ENCODE data around the gene MPRIP.
A peak's percentile ranks its signal among the peaks of the same experiment; 100 is the strongest.

MPRIP gene

DNA sequence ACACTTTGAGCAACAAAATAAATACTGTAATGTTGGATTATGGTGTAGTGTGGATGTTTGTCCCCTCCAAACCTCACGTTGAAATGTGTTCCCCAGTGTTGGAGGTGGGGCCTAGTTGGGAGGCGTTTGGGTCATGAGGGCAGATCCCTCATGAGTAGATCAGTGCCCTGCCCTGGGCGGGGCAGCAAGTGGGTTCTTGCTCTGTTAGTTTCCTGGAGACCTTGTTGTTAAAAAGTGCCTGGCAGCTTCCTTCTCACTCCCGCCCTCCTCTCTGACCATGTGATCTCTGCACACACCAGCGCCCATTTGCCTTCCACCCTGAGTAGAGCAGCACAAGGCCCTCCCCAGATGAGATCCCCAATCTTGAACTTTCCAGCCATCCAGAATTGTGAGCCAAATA lies 67.7 kb downstream of the MPRIP start:
- DNase-seq (ENCODE audit: low spot score) = no peak

DNA sequence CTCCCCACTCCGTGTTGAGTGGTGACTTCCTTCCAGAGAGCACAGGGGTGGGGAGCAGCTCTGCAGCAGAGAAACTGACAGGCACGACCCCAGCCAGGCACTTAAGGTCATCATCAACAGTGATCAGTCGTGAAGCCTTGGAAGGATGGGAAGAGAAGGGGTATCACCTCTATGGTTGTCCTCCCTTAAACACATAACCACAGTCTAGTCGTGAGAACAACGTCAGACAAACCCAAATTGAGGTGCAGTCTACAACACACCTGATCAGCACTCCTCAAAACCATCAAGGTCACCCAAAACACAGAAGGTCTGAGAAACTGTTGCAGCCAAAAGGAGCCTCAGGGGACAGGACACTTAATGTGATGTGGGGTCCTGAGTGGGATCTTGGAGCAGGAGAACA lies 68.3 kb downstream of the MPRIP start:
- DNase-seq (ENCODE audit: low spot score) = no peak

DNA sequence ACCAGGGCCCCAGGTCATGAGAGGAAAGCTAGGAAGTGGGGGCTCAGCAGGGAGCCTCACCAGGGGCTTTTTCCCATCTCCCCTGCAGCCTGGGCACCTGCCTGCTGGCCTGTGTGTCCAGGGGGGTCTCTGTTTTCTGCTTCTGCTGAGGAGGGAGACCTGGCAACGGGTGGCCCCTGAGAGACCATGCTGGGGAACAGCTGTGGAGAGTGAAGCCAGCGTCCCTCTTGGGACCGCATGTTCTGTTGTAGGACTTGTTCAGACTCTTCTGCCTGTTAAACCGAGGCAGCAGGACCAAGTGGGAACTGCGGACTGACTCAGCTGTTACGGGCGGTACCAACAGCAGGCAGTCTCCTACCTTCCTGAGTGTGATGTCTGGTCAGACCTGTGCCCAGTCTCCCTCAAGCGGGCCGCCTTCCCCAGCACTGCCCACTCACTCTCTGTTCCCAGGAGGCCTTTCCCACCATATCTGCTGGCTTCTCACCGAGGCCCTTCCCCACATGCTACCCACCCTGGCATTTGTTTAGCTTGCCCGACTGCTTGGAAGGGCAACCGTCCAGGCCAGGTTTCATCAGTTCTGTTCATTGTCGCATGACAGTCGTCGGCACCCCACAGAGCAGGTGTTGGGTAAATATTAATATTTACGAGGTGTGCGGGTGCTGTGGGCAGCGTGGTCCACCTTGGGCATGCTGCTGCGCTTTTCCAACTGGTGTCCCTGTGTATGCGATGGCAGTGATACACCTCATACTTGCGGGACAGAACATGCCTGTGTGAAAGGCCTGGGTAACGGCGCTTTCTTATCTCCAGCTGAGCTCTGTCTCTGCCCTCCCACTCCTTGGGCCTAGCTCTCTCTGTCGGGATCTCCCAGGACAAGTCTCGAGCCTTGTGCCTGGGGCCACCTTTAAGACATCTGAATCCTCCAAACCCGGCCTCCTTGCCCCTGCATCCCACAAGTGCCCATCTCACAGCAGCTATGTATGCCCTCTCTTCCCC lies 69.4 kb downstream of the MPRIP start:
- DNase-seq (ENCODE audit: low spot score) = no peak

DNA sequence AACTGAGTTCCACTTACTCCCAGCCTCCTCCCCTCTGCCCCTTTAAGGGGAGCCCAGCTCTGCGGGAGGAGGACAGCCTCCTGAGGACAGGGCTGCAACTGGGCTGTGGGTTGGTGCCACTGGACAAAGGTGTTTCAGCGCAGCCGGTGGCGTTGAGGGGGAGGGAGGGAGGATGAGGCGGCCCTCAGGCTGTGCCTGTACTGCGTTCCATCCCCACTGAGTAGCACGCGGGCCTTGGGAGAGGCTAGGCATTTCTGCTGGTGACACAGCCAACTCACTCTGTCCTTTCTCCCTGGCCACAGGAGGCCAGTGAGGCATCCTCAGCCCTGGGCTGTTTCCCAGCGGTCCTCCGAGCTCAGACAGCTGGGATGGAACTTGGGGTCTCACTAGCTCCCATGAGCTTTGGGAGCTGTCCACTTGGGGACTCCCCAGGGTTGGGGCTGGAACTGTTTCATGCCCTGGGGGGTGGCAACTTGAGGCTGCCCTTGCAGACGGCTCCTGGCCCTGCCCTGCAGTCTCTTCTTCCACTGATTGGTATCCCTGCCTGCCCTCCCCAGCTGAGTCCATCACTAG lies 70.5 kb downstream of the MPRIP start:
- DNase-seq (ENCODE audit: low spot score) = no peak

DNA sequence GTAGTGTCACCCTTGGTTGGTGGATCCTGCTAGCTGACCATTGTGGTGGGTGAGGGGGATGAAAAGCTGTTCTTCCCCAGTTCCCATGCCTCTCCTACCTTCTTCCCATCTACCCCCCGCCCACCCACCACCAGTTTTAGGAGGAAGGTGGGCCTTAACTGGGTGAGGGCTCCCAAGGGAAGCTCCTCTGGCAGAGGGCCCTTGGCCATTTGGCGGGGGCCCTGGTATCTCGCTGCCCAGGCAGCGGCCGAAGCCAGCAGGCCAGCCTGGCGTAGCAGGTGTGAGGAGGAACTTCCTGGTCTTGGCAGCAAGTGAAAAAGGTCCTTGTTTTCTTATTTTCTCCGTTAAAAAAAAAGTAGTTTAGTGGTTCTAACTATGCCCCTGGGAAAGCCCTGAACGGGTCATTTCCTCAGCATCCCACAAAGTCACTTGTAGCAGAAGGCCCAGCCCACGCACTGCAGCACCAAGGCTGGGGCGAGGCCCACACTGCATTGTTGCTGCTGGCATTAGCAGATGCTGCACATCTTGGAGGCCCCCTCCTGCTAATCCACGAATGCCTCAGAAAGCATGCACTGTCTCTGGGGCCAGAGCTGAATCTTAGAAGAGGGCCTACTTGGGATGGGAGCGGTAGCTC lies 72.5 kb downstream of the MPRIP start:
- peak; percentile 31 for DNase-seq (ENCODE audit: low spot score)

DNA sequence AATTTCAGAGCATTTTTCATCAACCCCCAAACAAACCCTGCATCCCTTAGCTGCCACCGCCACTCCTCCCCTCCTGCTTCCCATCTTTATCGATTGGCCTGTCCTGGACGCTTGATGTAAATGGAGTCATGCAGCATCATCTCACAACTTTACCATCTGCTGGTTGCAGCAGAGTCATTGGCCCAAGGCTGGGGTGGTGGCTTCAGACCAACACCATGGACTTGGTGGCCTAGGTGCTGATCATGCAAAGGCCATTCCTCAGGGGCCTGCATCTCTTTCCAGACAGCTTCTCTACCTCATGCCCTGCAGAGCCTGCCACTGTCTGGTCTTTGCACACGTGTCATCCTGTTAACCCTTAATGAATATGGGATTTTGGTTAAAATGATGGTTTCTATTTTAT lies 73.4 kb downstream of the MPRIP start:
- no peak for DNase-seq (ENCODE audit: low spot score)

DNA sequence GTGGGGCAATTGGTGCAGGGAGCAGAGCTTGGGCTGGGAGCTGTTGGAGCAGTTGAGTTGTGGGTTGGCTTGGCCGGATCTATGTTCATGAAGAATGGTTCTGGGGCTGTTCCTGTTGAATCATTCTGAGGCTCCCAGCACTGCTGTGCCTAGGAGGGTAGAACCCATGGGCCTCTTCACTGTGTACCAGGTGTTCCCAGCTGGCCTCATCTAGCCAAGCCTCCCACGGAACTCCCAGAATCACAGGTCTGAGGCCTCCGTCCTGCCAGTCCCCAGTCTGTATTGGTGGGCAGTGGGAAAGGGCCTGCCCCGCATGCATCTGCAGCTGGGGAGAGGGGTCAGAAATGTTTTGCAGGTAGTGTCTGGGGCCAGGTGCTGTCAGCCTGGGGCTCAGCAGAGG lies 74.1 kb downstream of the MPRIP start:
- DNase-seq (ENCODE audit: low spot score) = no peak

DNA sequence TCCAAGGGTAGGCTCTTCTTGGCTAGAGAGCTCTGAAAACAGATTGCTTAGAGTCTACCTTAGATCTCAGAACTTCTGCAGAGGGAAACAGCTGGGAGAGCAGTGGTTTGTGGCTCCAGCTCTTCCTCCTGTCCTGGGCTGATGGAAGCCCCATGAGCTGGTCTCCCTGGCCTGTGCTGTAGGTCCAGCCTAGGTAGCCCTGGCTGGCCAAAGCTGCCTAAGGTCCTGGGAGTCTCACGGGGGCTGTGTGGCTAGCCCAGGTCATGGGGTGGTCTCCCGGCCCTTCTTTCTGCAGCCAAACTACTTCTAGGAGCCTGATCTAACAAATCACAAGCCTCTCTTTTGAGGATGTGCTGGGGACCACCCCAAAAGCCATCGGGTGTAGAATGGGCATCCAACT lies 75.7 kb downstream of the MPRIP start:
- DNase-seq (ENCODE audit: low spot score) = no peak

DNA sequence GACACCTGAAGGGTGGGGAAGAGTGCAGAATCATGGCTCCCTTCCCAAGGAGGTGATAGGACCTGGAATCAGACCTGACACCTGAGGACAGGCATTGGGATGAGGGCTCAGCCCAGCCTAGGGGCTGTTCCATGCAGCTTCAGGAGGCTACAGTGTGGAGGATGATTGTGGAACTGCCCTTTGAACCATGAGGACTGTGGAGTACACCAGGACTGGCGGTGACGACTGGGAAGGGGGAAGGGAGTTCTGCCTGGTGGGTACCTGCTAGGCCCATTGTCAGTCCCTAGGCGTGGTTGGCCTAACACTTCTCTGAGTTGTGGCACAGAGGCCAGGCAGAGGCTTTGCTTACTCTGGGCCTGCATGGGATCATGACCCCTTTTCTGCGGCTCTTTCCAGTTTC lies 76.1 kb downstream of the MPRIP start:
- no peak for DNase-seq (ENCODE audit: low spot score)

DNA sequence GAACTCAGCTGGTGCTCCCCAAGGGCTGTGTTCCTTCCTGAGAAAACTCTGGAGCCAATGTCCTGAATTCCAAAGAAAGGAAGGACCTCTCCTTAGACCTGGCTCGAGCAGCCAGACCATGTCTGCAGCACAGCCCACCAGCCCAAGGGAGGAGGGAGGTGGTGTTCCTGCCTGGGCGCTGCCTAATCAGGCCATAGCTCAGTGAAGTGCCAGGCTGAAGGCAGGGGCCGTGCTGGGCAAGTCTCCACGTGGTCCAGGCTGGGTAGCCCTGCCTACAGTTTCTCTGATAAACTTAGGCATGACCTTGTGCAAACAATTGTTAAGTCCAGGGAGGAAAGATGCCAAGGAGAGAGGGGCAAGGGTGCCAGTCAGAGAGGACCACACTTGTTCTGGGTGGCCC lies 76.8 kb downstream of the MPRIP start:
- DNase-seq (ENCODE audit: low spot score) = no peak

DNA sequence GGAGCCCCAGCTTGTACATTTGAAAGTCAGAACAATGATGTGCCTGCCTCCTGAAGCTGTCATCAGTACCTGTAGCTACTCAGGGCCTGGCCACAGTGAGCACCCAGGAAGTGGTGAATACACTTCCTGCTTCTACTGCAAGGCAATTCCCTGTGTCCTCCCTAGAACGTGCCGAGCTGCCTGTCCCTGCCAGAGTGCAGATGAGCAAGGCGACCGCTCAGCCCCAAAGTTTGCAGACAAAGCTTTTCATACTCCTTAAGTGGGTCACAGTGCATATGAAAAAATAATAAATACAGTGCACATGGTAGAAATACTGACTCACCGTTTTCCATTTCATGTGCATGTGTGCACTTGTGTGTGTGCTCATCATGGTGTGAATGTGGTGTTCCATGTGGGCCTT lies 77.3 kb downstream of the MPRIP start:
- DNase-seq (ENCODE audit: low spot score) = no peak

DNA sequence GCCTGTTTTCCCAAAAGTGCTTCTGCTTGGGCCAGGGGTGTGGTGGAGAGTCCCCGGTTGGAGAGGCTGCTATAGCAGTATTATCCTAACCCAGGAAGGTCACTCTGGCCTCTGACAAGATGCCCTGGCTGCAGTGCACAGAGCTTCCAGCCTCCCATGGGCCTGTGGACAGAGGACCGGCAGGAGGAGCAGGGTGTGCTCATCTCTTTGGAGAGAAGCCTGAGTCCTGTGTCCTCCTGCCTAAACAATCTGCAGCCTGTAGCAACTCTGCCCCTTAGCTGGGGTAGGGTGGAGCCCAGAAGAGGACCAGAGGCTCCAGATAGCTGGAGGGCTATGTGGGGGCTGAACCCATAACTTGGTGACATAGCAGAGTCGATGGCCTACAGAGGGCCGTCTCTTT lies 78.0 kb downstream of the MPRIP start:
- DNase-seq (ENCODE audit: low spot score) = no peak

DNA sequence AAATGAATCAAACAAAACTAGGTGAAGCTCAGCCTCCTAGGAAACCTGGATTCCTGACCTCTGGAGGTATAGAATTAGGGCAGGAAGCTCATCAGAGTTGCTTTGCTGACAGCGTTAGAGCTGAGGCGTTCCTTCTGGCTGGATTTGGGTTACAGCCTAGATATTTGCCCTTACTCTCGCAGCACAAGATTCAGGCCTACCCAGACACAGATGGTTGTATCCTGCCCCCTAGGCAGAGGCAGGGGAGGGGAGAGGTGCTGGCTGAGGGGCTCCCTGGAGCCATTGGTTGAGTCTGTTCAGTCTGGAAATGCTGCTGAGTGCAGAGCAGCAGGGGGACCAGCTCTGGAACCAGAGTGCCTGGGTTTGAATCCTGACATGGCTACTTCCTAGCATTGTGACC lies 78.4 kb downstream of the MPRIP start:
- no peak for DNase-seq (ENCODE audit: low spot score)

DNA sequence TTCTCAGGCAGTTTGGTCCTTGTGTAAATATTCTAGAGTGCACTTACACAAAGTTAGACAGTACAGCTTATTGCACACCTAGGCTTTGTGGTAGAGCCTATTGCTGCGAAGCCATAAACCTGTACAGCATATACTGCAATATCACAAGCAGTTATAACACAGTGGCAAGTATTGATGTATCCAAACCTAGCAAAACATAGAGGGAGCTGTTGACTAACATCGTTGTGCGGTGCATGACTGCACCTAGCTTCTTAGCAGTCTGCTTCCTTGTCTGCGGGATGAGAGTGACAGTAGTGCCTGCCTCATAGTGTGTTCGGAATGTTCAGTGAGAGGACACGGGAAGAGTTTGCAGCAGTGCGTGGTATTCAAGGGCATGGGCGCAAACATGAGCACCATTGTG lies 78.9 kb downstream of the MPRIP start:
- no peak for DNase-seq (ENCODE audit: low spot score)

DNA sequence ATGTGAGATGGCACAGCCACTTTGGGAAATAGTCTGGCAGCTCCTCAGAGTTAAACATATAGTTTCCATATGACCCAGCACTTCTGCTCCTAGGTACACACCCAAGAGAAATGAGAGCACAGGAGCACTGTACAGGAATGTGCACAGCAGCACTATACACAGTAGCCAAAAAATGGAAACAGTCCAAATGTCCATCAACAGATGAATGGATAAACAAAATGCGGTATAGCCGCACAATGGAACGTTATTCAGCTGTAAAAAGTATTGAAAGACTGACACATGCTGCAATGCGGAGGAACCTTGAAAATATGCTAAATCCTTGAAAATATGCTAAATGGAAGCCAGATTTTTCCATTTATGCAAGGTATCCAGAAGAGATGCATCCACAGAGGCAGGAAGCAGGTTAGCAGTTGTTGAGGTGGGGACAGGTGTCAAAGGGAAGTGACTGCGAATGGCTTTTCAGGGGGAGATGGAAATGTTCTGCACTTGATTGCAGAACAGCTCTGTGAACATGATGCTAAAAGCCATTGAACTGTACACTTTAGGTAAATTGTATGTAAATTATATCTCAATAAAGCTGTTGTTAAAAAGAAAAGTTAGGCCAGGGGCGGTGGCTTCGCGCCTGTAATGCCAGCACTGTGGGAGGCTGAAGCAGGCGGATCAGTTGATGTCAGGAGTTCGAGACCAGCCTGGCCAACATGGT lies 80.7 kb downstream of the MPRIP start:
- no peak for DNase-seq (ENCODE audit: low spot score)

DNA sequence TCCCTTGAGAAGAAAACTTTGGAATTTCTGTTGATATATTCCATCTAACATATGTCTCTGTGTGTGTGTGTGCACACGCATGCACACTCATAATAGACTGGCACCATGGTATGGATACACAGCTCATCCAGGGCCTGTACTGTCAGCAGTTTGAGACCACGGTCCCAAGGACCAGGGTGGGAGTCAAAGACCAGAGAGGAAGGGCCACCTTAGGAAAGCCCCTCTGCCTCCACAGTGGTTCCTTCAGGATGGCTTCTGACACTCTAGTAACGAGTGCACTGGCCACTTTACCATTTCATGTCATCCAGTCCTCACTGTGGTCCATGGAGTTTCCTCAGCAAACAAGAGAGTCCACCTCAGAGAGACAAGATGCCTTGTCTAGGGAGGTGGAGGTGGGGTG lies 82.1 kb downstream of the MPRIP start:
- no peak for DNase-seq (ENCODE audit: low spot score)

DNA sequence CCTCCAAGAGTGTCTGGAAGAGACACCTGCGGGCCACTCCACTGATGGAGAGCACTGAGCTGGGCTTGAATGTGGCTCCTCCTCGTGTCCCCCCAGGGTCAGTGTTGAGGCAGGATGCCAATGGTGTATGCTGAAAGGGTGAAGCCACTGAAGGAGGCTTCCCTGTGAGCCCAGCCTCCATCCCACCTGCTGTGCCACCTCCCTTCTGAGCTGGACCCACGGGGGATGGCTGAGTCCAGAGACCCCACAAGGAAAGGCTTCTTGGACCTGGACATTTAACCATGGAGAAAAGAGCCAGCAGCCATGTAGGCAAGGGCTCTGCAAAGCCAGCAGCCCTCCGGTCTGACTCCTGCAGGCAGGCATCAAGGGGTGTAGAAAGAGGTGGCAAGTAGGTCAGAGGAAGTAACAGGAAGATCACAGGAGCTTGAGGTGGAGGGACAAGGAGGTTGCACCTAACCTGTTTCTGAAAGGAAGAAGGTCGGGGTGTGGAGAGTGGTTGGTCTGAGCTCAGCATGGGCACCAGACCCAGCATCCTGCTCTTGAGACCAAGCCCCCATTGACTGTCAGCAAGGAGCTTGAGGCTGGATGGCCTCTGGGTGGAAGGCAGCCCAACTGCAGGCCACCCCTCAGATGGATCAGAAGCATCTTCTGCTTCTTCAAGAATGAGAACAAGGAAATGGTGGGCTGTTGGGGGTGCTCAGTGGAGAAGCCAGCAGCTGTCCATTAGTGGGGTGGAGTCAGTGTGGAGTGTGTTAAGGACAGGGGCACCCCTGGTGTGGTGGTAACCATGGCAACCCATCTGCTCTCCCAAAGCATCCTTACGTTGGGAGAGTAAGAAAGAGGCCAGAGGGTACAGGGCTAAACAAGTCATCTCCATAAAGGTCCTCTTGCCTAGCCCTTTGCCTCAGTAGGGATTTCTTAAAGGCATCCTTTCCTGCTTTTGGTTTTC lies 83.2 kb downstream of the MPRIP start:
- no peak for DNase-seq (ENCODE audit: low spot score)

DNA sequence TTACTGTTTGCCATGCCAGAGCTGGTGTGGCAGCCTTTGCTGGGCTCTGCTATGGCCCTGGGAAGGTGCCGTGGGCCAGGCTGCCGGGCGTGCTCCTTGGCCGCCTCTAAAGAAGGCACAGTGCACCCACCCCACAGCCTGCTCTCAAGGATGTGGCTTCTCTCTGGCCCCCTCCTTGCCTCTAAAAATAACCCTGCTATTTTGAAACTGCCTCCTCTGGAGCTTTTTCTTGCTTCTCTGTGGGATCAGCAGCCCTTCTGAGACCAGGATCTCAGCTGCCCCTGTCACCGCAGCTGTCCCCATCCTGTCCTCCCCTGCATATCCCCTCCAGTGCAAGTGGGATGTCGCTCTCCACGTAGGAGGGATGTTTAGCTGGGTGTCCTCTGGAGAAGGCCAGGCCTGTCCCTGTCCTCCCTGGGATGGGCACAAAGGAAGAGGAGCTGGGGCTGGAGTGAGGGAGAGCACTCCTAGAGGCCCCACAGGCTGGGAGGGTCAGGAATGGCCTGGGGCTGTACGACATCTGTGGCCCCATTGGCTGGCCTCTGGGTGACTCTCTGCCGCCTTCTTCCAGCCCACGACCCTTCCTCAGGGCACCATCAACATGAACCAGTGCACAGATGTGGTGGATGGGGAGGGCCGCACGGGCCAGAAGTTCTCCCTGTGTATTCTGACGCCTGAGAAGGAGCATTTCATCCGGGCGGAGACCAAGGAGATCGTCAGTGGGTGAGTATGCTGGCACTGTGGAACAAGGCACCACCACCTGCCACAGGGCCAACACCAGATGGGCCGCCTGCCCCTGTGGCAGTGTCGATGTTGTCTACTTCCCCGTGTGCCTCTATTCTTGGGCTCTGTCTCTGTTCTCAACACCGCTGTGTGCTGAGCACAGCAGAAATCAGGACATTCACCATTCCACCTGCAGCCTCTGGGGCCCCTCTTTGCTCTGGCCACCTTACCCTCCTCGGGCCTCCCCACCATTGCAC lies 84.2 kb downstream of the MPRIP start:
- no peak for DNase-seq (ENCODE audit: low spot score)

DNA sequence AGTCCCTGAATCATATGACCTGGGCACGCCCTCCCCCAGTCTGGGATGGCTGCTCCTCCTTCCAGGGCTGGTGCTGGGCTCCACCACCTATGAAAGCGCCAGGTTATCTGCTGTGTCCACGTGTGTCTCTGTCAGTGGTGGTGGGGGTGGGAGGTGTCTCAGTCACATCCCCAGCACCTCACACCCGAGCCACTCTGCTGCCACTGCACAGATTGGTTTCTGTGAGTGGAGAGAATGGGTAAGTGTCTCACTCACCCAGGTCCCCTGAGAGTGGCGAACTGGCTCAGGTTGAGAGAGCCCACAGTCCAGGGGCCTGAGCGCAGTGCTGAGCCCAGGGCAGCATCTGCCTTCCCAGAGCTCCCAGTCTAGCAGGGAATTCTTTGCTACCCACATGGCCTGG lies 84.9 kb downstream of the MPRIP start:
- no peak for DNase-seq (ENCODE audit: low spot score)

DNA sequence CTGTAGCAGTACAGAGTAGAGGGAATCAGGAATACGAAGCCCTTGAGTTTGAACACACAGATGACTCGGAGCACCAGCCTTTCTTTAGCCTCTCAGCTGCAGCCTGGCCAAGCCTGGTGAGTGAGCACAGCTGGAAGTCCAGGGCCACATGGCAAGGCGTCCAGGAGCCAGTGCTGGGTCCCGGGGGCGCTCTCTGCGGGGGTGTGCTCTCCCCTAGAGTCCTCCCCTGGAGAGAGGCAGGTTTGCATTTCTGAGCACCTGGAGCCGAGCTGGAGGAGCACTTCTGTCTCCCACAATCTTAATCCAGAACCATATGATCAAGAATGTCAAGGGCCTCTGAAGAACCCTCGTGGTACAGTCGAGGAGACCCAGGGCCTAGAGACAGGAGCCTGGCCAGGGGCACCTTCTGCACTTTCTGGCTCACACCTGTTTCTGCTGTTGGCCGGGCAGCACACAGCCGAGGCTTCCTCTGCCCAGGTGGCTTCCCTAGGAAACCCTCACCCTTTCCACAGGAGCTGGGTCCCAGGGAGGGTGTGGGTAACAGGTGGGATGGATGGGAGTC lies 85.6 kb downstream of the MPRIP start:
- DNase-seq (ENCODE audit: low spot score) = no peak

All from GM03348 (cell line).